ENCODE data around the gene PPBP.

The PPBP gene, protein sequence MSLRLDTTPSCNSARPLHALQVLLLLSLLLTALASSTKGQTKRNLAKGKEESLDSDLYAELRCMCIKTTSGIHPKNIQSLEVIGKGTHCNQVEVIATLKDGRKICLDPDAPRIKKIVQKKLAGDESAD

DNA sequence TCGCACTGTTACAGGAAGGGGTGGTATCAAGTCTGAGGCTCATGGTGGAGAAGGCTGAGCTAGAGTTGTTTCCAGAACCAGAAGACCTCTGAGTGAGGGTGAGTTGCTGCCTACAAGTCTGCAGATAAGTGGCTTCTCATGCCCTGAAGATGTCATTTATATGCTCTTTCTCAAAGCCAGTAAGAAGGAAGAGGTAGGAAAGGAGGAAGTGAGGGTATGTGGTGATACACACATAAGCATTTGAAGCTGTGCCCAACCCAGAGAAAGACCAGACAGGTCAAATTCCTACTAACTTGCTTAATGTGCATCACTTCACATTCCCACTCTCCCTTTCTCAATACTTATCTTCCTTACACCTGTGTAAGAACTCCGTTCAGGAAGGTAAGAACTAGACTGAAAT lies at the start of gene PPBP:
Gene PPBP (minus strand): TSS at position 130 of the 400 bp plus-strand sequence. CDS start 87 bp downstream, at position 43.
- no peak for DNase-seq

DNA sequence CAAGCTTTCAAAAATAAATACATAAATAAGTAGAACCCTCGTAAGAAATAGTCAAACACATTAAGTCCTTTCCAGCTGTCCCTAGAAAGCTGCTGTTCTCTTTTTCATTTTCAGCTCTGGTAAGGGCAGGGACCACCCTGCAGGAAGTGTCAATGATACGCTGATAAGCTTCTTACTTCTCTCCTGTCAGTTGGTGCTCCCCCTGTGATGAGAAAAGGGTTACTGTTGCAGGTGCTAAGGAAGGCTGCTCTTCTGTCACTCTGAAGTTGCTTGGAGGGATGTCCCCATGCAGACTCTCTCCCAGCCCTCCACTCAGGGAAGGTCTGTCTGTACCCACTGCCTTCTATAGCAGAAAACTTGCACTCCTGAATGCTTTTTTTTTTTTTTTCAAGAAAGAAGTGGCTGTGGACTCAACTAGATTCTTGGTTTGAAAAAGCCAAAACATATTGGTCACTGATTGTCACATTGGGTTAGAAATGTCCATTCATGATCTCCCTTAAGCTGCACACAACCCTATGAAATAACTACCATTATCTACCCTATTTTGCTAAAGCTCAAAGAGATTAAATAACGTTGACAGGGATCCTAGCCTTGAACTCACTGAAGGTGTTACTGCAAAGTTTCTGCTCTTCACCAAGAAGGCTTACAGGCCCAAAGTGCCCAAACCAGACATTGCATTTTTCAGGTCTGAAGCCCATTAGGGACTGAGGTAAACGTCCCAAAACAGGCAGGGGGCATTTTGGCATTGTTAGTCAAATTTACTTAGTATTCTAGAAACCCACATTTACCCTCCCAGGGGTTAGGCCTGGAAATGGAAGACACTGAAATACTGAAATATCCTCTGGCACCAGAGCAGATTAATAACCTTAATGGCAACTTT lies 49.3 kb upstream of the PPBP start:
- DNase-seq: no peak

DNA sequence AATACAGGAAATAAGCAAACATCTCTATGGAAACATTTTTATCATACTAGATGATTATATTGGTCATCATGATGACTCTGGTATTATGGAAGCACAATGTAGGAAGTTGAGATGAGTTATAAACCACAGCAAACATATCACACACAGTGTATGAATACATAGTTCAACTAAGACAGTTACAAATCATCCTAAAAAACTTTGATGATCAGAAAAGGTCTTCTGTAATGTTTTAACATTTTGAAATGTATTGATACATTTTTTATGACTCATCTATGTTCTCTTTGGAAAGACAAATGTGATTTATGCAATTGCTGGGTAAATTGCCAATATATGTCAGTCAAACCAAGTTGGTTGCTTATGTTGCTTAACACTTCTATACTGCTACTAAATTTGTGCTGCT lies 45.7 kb upstream of the PPBP start:
- no peak for DNase-seq

GRCh38 chr4:74032064-74032463 lies 44.1 kb upstream of the PPBP start:
- no peak for DNase-seq

GRCh38 chr4:74031576-74031975 lies 43.6 kb upstream of the PPBP start:
- no peak for DNase-seq

DNA sequence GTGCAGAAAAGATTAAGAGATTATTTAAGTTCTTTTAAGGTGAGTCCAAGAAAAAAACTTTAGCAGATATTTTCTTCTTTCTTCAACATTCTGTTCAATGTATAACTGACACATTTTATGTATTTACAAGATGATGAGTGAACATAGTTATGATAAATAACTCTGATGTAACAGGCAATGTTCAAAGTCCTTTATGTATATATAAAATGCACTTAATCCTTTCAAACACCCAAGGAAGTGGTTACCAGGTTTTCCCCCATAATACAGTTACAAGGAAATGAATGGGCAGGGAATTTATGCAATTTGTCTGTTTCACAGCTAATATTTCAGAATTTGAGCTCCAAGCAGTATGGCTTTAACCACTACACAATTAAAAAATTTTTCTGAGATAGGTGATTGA lies 42.3 kb upstream of the PPBP start:
- DNase-seq: no peak

- DNase-seq: no peak
Measured at GRCh38 chr4:74028504-74028903, 40.5 kb upstream of the PPBP start.

GRCh38 chr4:74023709-74024108 lies 35.7 kb upstream of the PPBP start:
- DNase-seq: no peak

DNA sequence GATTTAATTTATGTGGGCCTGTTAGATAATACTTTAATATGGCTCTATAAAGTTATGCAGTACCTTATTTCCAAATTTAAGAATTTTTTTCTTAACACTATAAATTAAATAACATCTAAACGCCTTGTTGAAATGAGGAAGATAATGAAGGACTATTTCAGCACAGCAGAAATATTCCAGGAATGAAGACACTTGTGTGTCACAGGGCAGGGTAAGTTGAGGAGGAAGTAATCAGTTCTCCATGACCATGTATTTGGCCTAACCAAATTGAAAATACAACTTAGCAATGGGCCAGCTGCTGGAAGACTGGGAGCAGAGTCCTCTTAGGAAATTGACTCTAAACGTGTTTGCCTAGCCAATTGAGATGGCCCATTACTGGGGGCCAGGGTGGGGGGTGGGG lies 33.6 kb upstream of the PPBP start:
- DNase-seq: no peak

- peak in 1 of 2 donors; percentile 5 for DNase-seq
Measured at GRCh38 chr4:74018771-74019170, 30.8 kb upstream of the PPBP start.

DNA sequence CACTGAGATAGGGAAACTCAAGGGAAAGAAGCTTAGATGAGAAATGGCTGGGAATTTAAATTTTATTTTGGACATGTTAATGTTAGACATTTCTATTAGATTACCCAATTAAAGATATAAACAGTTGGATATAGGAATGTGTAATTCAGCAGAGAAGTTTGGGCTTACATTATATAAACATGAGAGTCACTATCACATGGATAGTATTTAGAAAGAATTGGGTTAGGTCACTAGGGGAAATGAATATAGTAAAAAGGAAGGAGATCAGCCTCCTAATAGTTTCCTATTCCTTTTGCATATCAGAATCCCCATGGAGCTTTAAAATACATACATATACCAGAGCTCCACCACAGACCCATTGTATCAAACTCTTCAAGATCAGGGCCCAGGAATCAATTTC lies 30.1 kb upstream of the PPBP start:
- no peak for DNase-seq

DNA sequence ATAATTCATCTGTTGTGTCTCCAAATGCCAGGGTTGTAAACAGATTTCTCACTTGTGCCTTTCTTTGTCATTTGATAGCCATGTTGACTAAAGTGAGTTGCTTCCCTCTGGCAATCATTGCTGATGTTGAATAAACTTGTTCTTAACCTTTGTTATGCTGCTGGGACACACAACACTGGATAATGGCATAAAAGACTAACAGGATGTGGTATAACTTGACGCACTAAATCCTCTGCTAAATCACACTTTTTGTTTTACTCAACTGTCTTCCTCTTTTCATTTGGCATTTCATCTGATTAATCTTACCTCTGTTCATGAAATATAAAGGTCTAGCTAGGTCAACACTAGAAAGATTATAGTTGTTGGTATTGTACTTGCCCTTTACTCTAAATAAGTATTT lies 28.1 kb upstream of the PPBP start:
- no peak for DNase-seq

GRCh38 chr4:74015126-74015780 lies 27.3 kb upstream of the PPBP start:
- DNase-seq: no peak

- no peak for DNase-seq
Measured at GRCh38 chr4:74014332-74014731, 26.3 kb upstream of the PPBP start.

GRCh38 chr4:74013264-74013663 lies 25.3 kb upstream of the PPBP start:
- DNase-seq: no peak

GRCh38 chr4:74012130-74012529 lies 24.1 kb upstream of the PPBP start:
- DNase-seq: no peak

- DNase-seq: no peak
Measured at GRCh38 chr4:74009307-74009706, 21.3 kb upstream of the PPBP start.

- no peak for DNase-seq
Measured at GRCh38 chr4:74006009-74006476, 18.1 kb upstream of the PPBP start.

DNA sequence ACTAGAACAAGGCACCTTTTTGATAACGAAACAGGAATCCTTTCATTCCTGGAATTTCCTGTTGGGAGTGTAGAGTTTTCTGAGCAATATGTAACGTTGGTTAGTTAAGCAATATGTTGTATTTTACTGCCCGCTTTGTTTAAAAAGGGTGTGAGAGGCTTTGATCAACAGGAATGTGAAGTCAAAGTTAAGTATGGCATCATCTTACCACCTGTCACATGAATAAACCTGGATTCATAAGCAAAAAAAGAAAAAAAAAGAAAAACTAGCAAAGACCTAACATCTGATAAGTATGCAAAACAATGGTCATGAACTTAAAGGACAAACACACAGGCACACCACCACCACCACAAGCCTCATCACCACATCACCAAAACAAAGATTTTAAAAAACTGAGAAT lies 17.5 kb upstream of the PPBP start:
- no peak for DNase-seq

GRCh38 chr4:74004668-74005067 lies 16.7 kb upstream of the PPBP start:
- DNase-seq: no peak

GRCh38 chr4:74000301-74000700 lies 12.3 kb upstream of the PPBP start:
- no peak for DNase-seq

- DNase-seq: no peak
Measured at GRCh38 chr4:73998040-73999011, 10.3 kb upstream of the PPBP start, which contains the start of gene CXCL5. Gene CXCL5, minus strand, starts transcription at chr4:73998677. Its CDS starts 96 bp downstream, at chr4:73998581.

DNA sequence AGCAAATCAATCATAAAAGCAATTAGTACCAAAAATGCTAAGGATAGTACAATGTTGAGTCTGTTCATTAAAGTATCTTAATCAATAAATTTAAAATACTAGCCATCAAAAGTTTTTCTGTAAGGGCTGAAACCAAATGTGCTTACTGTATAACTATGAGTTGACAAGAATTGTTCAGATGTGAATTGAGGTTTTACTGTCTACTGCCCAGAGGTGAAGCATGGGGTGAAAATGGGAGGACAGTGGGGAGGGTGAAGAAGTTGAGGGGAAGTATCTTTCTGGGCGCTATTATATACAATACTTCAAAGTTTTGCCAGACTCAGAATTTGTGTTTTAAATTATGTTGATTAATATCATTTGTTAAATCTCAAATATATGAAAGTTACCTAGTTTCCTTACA lies 4.1 kb upstream of the PPBP start:
- no peak for DNase-seq
